ENCODE results near the gene FOXP1.
A peak's percentile ranks its signal among the peaks of the same experiment; 100 is the strongest.

FOXP1 gene

GRCh38 chr3:71072986-71073385, 510.5 kb downstream of the FOXP1 start:
- ChIA-PET POLR2A (no interaction called here), CTCF (no interaction called here)
- TF ChIP-seq CTCF (IDR thresholded peaks at IDR 0.05; ENCODE audit: control extremely low read depth, extremely low read depth, low read depth, missing control alignments), result no peak
- no peak for DNase-seq (ENCODE audit: extremely low spot score)

- no peak for TF ChIP-seq CTCF (IDR thresholded peaks at IDR 0.05; ENCODE audit: control extremely low read depth, extremely low read depth, low read depth, missing control alignments)
- no peak for DNase-seq (ENCODE audit: extremely low spot score)
- CTCF ChIA-PET, result interaction anchor here (1.3 to 1.7 kb wide), 2 partner anchors 8 to 24 kb away, joined by 3 to 4 read pairs; no protein-coding TSS in a partner anchor
- POLR2A ChIA-PET, result no interaction called here
Measured at GRCh38 chr3:71072287-71072686, 511.2 kb downstream of the FOXP1 start.

- POLR2A ChIA-PET, result interaction anchor here (0.5 kb wide), 1 partner anchor 17 kb away, joined by 3 read pairs; no protein-coding TSS in a partner anchor
- DNase-seq (ENCODE audit: extremely low spot score), result no peak
- TF ChIP-seq CTCF (IDR thresholded peaks at IDR 0.05; ENCODE audit: control extremely low read depth, extremely low read depth, low read depth, missing control alignments), result no peak
- CTCF ChIA-PET, result interaction anchor here (0.9 to 1.7 kb wide), 7 partner anchors 10 to 520 kb away, joined by 3 to 4 read pairs (median 3); no protein-coding TSS in a partner anchor
Measured at GRCh38 chr3:71070497-71071463, 512.7 kb downstream of the FOXP1 start.

GRCh38 chr3:71069797-71070196, 513.7 kb downstream of the FOXP1 start:
- DNase-seq (ENCODE audit: extremely low spot score), result peak; percentile 22
- peak; percentile 43 for TF ChIP-seq CTCF (IDR thresholded peaks at IDR 0.05; ENCODE audit: control extremely low read depth, extremely low read depth, low read depth, missing control alignments)
- ChIA-PET POLR2A (no interaction called here), CTCF (interaction anchor here (0.6 to 1.5 kb wide), 6 partner anchors 9 to 1882 kb away, joined by 3 to 5 read pairs (median 3); no protein-coding TSS in a partner anchor)

GRCh38 chr3:71067977-71068654, 515.4 kb downstream of the FOXP1 start:
- ChIA-PET CTCF (interaction anchor here (0.8 to 1.8 kb wide), 9 partner anchors 9 to 518 kb away, joined by 3 to 7 read pairs (median 4); no protein-coding TSS in a partner anchor), POLR2A (no interaction called here)
- no peak for TF ChIP-seq CTCF (IDR thresholded peaks at IDR 0.05; ENCODE audit: control extremely low read depth, extremely low read depth, low read depth, missing control alignments)
- DNase-seq (ENCODE audit: extremely low spot score), result no peak

GRCh38 chr3:71066849-71067261, 516.7 kb downstream of the FOXP1 start:
- TF ChIP-seq CTCF (IDR thresholded peaks at IDR 0.05; ENCODE audit: control extremely low read depth, extremely low read depth, low read depth, missing control alignments), result no peak
- ChIA-PET CTCF (no interaction called here), POLR2A (no interaction called here)
- no peak for DNase-seq (ENCODE audit: extremely low spot score)

Measured in GM10248 (cell line).